SK-N-MC (cell line): Measurements from ENCODE around the gene ZNF467.

ENCODE experiments used
- EZH2 ChIP-seq: fragments of 200-600 bp; sonication (generic); IDR thresholded peaks from one replicate; pipeline ENCODE4 v1.6.1; 2017; ENCODE audit warnings: antibody characterized with exemption
- POLR2AphosphoS5 ChIP-seq: IDR thresholded peaks from 2 replicates; pipeline ENCODE4 v1.6.1; 2012; ENCODE audit warnings: mild to moderate bottlenecking, low read depth, low read length, borderline replicate concordance

GRCh38 chr7:149772241-149772955 lies 990 bp downstream of the ZNF467 start:
- no peak for TF ChIP-seq EZH2
- TF ChIP-seq POLR2AphosphoS5, result no peak
